SK-N-MC (cell line): ENCODE measurements around the gene INPP5B.

Source experiments
- EZH2 ChIP-seq: fragments of 200-600 bp; sonication (generic); IDR thresholded peaks from one replicate; pipeline ENCODE4 v1.6.1; 2017; ENCODE audit warnings: antibody characterized with exemption
- FOXP2 ChIP-seq: optimal IDR thresholded peaks from 2 replicates; pipeline ENCODE3; 2011; ENCODE audit warnings: mild to moderate bottlenecking, moderate library complexity; ENCODE audit not compliant: insufficient read depth; ENCODE audit errors: extremely low read length, control extremely low read depth

GRCh38 chr1:37893673-37894072 lies 53.2 kb downstream of the INPP5B start:
- TF ChIP-seq FOXP2 (no peak), EZH2 (no peak)
